Stimulated activated naive CD4-positive, alpha-beta T cell treated with Interleukin-2 at 50 U/mL for 16 hours (primary cell): ENCODE results near the gene ADM5.
A peak's percentile ranks its signal among the peaks of the same experiment; 100 is the strongest.

Source experiments
- DNase-seq: peaks from one replicate; lab custom pipeline; 2025; lab: John Stamatoyannopoulos, UW

The ADM5 gene

DNA sequence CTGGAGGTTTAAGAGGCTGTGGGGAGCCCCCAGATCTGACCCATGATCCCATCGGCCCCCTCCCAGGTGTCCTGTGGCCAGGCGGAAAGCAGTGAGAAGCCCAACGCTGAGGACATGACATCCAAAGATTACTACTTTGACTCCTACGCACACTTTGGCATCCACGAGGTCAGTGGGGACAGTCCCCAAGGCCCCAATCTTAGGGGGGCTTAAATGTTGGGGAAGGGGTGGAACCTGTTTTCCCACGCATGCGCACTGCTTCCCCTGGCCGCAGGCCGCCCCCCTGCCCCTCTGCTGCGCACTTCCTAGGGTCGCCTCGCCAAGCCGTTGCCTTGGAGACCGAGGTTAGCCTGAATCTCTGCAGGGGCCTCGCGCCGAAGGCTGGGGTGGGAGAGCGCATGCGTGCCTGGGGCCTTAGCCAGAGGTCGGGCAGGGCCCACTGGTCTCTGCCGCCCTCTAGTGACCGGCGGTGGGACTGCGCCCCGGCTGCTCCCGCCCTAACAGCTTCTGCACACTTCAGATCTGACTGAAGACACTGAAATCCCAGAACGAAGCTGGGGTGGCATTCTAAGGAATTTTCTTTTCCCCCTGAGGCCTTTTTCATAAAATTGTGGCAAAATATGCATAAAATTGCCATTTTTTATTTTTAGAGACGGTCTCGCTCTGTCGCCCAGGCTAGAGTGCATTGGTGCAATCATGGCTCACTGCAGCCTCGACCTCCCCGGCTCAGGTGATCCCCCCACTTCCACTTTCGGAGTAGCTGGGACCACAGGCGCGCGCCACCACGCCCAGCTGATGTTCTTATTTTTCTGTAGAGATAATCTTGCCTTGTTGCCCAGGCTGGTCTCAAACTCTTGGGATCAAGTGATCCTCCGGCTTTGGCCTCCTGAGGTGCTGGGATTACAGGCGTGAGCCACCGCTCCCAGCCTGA, 8.7 kb upstream of the ADM5 start:
- DNase-seq = peak; percentile 90

DNA sequence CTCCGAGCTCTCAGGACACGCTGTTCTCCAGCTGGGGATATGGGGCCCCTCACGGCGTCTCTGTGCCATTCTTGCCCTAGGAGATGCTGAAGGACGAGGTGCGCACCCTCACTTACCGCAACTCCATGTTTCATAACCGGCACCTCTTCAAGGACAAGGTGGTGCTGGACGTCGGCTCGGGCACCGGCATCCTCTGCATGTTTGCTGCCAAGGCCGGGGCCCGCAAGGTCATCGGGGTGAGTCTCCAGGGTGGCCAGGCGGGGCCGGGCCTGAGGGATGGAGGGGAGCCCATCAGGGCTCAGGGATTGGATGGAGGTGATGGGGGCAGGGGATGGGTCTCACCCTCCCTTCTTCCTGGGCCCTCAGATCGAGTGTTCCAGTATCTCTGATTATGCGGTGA, 7.6 kb upstream of the ADM5 start:
- no peak for DNase-seq

DNA sequence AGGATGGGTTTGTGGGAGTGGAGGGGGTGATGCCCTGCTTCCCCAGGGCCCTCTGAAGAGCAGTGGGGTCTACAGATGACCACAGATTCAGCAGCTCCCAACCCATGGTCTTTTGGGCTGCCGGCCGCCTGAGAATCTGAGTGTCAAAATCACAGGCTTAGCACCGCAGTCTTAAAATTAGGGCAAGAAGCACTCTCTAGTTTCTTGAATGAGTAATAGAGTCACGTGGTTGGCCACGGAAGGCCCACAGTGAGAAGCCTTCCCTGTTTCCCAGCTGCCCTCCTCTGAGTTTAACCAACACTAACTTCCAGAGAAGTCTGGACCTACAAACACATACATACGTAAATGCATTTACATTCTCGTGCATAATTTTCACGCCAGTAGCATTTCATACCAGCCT, 7.1 kb upstream of the ADM5 start:
- no peak for DNase-seq

DNA sequence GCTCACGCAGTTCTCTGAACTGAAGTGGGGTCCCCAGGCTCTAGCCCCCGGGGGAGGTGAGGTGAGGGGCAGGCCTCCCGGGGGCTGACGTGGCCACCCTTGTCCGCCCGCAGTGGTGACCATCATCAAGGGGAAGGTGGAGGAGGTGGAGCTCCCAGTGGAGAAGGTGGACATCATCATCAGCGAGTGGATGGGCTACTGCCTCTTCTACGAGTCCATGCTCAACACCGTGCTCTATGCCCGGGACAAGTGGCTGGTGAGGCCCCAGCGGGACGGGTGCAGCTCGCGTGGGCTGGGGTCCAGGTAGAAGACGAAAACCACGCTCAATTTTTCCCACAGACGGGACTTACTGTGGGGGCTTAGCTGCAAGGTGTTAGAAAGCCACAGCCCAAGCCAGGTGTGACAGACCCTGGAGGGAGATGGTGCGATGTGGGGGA, 5.6 kb upstream of the ADM5 start:
- DNase-seq = no peak

DNA sequence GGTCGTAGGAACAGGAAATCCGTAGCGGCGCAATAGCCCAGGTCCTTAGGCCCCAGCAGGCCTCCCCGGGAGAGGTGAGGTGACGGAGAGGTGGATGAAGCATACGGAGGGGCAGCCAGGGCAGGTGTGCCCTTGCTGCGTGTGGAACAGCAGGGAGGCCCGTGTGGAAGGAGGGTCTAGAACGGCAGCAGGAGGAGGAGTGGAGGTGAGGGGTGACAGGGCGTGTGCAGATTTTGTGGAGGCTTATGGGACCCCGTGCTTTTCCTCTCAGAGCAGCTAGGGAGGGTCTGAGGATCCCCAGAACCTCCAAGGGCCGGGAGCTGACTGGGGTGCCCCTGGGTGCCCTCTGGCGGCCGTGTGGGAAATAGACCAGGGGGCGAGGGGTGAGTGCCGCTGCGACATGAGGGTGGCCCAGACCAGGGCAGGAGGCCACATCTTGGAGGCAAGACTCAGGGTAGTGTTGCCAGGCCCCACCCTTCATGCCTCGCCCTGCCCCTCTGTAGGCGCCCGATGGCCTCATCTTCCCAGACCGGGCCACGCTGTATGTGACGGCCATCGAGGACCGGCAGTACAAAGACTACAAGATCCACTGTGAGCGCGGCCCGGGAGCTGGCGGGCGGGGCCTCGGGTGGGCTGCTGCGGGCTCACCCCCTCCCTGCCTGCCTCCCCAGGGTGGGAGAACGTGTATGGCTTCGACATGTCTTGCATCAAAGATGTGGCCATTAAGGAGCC, 5.0 kb upstream of the ADM5 start:
- peak; percentile 11 for DNase-seq

DNA sequence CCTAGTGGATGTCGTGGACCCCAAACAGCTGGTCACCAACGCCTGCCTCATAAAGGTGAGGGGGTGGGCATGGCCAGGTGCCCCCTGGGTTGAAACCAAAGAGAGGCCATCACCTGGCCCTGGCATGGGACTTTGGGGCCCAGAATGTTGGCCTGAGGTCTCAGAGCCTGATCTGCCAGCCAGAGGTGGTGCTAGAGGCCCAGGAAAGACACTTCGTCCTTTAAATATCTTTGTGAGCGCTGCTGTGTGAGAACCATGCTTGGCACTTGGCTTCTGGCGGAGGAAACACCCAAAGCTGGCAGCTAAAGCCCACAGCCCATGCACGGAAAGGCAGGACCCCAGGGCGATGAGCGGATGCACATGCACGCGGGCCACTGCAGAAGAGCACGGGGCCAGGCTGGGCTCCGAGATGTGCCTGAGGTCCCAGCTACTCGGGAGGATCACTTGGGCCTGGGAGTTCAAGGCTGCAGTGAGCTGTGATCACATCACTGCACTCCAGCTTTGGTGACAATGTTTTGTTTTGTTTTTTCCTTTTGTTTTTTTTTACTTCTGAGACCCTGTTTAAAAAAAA, 4.3 kb upstream of the ADM5 start:
- no peak for DNase-seq

DNA sequence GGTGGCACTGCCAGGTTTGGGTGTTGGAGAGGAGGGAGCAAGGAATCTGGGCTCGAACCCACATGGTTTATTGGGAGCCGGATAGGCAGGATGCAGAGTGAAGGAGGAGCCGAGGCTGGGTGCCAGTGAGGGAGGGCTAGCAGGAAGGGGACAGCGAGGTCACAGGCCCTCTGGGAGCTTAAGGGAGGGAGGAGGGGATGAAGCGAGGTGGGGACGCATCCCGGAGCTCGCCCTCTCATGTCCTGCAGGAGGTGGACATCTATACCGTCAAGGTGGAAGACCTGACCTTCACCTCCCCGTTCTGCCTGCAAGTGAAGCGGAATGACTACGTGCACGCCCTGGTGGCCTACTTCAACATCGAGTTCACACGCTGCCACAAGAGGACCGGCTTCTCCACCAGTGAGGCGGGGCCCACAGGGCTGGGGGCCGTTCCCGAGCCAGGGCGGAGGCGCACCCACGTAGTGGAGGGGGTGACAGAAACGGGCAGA, 3.5 kb upstream of the ADM5 start:
- no peak for DNase-seq

DNA sequence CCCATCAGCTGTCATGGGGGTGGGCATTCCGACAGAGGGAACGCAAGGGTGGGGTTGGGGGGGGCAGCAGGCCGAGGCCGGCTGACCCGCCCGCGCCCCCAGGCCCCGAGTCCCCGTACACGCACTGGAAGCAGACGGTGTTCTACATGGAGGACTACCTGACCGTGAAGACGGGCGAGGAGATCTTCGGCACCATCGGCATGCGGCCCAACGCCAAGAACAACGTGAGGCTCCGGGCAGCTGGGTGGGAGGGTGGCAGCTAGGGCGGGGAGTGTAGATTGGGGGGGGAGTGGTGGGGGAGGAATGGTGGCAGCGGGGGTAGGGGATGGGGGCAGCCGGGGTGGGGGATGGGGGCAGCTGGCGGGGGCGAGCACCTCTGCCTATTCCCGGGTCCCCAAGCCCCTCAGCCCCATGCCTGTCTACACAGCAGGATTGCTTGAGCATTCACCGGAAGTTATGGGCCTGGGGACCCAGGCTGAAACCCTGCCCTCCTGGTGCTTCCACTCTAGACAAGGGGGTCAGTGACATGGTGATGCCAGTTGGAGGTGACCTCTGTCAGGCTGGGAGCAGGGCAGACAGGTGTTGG, 2.8 kb upstream of the ADM5 start:
- DNase-seq = no peak

DNA sequence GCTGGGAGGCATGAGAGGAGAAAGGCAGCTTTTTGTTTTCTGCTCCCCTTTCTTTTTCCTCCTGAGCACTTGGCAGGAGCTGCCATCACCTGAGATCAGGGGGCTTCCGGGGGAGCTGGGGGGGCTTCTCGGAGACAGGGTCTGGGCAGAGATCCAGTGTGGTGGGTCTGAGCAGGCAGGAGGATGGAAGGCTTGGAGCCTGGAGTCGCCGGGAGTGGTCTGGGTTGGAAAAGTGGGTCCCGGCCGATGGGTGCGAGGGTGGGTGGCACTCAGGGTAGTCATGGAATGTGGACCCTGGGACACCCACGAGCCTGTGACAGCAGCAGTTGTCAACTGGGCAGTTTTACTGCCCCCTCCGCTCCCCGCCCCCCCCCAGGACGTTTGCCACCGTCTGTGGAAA, 2.2 kb upstream of the ADM5 start:
- no peak for DNase-seq

DNA sequence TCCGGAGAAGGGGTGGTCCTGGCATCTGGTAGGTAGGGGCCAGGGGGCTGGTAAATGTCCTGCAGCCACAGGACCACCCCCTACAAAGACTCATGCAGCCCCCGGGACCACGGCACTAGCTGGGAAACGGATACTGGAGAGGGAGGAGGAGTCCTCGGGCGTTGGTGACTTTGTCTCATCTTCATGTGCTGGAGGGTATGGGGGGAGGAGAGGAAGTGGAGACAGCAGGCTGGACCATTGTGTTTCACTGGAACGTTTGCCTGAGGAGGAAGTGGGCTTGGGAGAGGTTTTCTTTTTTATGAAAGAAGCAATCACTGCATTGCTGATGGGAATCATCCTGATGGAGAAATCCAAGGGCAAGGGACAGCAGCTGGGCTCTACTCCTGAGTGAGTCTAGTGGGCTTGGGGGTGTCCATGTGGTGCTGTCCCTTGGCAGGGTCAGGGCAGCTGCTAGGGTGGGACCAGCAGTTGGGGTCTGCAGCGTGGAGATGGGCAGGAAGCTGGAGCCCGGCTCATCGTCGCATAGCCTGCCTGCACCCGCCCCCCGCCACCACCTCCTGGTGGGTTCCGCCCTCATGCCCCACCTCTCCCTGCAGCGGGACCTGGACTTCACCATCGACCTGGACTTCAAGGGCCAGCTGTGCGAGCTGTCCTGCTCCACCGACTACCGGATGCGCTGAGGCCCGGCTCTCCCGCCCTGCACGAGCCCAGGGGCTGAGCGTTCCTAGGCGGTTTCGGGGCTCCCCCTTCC, 1.7 kb upstream of the ADM5 start:
- no peak for DNase-seq

DNA sequence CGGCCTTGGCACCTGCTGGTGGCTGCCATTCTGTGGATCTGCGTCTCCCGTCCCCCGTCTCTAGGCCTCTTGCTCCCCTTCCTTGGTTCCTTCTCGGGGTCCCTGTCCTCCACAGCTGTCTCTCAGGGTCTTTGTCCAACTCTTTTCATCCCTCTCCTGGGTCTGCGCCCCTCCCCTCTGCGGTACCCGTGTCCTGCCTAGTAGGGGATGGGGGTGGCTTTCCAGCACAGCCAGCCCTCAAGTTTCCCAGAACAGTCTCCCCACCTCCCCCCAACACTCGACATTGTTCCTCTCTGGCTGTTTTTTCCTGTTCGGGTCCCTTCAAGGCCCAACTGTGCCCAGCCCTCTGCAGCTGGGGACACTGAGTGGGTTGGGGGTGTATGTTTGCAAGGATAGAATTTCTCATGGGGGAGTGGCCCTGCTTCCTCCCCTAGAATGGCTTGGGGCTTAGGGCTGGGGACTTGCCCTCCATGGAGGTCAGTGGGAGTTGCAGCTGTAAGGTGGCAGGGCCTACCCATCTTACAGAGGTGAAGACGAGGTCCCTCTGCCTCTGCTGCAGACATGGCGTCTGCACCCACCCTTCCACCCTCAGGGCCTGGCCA, 762 bp upstream of the ADM5 start:
- no peak for DNase-seq

DNA sequence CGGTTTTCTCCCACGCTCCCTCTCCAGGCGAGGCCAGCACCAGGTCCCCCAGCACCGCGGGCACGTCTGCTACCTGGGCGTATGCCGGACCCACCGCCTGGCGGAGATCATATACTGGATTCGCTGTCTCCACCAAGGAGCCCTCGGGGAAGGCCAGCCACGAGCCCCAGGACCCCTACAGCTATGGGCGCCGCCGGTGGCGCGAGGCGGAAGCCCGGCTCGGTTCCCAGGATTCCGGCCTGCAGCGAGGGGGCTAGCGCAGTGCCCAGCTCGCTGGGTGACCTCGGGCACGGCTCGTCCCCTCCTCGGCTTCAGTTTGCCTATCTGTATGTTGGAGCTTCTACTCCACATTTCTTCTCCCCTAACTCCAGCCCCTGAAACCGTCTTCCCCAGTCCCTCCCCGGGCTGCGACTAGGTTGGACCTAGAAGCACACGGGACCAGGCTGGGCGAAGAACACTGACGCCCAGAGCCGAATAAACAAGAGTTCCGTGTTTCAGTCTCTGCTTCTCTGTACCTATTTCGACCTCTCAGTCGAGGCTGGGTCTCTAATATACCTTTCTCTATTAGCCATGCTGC, 773 bp downstream of the ADM5 start:
- DNase-seq = no peak

DNA sequence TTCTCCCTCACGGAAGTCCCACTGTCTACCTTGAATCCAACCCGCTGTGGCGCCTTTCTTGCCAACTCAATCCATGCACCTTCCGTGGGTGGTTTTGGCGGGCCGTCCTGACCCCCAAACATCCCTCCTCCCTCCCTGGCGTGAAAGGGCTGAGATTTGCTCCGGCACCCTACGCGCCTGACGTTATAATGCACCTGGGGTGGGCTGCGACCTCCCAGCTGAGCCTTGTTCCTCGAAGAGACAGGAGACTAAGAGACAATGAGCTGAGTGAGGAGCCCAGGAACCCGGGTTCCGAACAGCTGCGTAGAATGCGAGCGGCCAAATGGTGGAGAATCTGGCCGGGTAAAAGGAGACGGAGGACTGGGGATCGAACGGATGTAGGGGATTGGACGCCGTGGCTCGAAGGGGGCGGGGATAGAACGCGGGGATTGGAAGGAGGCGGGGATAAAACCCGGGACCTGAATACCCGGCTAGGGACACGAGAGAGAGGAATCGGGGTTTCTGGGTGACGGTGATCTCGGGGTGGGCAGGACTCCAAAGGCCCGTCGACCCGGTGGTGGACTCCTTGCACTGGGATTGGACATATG, 1.4 kb downstream of the ADM5 start, which contains the start of gene CPT1C:
CPT1C (plus strand) TSS at position 461 of the 587 bp plus-strand sequence. CDS start 1,137 bp downstream, outside the sequence.
- peak; percentile 48 for DNase-seq

DNA sequence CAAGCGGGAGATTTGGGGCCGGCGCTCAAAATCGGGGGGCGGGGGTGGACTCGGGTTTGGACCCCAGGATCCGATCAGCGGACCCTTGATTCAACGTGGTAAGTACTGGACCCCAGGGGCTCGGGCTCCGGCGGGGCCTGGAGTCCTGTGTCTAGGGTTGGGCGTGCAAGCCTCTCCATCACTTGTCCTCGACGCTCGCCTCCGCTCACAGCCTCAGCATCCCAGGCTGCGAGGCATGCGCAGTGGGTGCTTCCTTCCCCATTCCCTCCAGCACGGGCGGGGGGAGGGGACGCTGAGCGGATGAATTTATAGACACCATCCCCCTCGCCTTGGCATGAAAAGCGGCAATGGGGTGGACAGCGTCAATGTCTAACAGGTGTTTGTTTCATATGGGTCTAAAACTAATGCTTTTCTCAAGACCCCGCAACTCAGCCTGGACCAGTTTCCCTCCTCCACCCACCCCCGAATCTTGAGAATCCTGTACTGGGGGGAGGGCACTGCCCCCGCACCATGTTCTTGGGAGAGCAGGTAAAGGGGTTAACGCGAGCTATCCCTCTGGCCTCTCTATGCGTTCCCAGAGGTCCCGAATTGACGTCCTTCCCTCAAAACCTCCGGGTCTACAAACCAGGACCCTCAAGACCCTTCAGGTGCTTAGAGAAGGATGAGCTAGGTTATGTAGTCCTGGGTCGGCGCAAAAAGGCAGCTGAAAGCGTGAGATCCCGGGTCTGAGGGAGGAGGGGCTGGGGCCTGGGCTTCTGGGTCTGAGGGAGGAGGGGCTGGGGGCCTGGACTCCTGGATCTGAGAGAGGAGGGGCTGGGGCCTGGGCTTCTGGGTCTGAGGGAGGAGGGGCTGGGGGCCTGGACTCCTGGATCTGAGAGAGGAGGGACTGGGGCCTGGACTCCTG, 2.1 kb downstream of the ADM5 start:
- peak; percentile 12 for DNase-seq

DNA sequence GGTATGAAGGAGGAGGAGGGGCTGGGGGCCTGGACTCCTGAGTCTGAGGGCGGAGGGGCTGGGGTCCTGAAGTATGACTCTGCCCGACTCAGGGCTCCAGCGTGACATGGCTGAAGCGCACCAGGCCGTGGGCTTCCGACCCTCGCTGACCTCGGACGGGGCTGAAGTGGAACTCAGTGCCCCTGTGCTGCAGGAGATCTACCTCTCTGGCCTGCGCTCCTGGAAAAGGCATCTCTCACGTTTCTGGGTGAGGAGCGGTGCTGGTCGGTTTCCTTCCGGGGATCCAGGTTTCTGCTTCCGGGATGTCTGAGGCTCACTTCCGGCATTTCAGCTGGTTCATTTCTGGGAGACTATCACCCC, 2.7 kb downstream of the ADM5 start:
- DNase-seq = no peak

DNA sequence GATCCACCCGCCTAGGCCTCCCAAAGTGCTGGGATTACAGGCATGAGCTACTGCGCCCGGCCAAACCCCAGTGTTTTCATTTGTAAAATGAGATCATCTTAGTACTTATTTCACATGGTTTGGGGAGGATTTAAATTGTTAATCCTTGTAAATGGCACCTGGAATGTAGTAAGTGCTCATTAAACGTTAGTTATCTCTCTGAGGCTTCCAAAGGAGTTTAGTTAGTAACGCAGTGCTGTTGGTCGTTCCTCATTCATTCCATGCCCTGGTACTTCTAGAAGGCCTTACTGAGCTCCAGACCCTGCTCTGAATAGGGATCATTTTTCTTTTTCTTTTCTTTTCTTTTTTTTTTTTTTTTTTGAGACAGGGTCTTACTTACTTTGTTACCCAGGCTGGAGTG, 6.7 kb downstream of the ADM5 start:
- no peak for DNase-seq

DNA sequence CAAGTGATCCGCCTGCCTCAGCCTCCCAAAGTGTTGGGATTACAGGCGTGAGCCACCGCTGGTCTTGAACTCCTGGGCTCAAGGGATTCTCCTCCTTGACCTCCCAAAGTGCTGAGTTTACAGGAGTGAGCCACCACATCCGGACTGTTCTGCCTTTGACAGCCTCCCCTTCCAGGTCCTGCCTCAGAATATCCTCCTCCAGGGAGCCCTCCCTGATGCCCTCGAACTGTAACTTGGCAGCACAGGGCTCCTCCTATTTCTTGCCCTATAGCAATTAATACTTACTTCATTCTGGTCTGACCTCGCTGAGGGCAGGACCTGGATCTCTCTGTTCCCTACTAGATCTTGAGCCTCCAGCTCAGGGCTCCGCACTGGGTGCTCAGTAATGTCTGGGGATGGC, 7.5 kb downstream of the ADM5 start:
- no peak for DNase-seq

DNA sequence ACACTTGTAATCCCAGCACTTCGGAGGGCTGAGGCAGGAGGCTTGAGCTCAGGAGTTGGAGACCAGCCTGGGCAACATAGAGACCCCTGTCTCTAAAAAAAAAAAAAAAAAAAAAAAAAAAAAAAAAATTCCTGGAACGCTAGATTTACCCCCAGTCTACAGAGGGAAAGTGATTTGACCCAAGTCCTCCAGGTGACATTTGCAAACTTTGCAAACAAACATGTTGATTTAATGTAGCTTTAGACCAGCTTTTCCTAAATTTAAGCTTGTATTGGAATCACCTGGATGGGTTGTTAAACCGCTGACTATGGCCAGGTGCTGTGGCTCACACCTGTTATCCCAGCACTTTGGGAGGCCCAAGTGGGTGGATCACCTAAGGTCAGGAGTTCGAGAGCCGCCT, 10.0 kb downstream of the ADM5 start:
- no peak for DNase-seq

DNA sequence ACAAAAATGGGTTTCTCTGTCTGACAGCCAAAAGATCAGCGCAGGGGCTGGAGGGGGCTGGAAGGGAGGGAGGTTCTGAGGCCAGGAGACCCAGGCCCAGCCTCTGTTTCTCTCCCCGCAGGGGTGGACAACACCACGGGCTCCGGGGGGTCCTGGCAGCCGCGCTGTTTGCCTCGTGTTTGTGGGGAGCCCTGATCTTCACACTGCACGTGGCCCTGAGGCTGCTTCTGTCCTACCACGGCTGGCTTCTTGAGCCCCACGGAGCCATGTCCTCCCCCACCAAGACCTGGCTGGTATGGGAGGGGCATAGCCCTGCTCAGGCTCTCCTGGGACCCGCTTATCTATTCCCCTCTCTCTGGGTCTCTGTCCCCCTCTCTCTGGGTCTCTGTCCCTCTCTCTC, 11.2 kb downstream of the ADM5 start:
- DNase-seq = no peak
